ENCODE data around the gene FKBP2. TPM values are rescaled to one million over a fixed set of nuclear protein-coding genes. Genes with fewer than 3 reads are reported as not detected.
A peak's percentile ranks its signal among the peaks of the same experiment; 100 is the strongest.

Gene FKBP2
- total and polyA plus RNA-seq, 2 of the 13 experiments (the other 11 are each of a cell fraction or from before 2014, with no cell fraction given) = 30.1 to 53.3 TPM

DNA sequence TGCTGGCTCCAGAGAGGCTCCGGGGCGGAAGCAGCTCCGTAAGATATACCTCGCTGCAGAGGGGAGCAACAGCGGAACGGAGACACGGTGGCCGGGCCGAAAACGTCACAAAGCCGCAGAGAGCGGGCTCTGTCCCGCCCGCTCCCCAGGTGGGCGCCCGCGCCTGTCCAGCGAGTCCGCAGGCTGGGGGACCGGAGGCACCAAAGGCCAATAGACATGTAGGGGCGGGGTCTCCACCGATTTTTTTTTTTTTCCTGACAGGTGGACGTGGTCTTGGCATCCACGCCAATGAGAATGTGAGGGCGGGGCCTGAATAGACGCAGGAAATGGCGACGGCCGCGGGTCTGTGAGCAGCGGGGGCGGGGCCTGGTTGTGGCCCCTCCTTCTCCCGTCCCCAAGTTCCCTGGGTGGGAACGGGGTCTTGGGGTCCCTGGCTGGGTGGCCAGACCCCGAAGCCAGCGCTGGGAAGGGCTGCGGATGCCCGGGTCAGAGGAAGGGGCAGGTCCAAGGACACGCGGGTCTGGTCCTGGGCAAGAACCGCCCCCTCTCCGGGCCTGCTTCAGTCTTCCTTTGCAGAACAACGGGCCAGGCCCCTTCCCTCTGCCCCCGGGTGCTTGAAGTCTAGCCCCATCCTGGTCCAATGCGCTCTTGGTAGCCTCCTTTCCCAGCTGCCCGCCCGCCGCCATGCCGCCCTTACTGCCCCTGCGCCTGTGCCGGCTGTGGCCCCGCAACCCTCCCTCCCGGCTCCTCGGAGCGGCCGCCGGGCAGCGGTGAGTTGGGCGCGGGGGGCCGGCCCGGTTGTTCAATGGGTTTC is 10.5 kb upstream of the FKBP2 start, which contains the start of gene DNAJC4 (continued):
- TF ChIP-seq ZNF362 (CRISPR knock-in tag; IDR thresholded peaks at IDR 0.05; ENCODE audit: borderline replicate concordance) = peak; percentile 99
- TF ChIP-seq ZFP82 (CRISPR knock-in tag; IDR thresholded peaks at IDR 0.05; ENCODE audit: borderline replicate concordance) = no peak
- TF ChIP-seq SMAD3 (CRISPR knock-in tag; IDR thresholded peaks at IDR 0.05) = 0 out of 2 replicates have a peak, but pooled peaks have one; percentile 25
- peak; percentile 82; the same call in 1 of the 2 replicates for TF ChIP-seq TMF1 (CRISPR knock-in tag; IDR thresholded peaks at IDR 0.05; ENCODE audit: low read depth)
- TF ChIP-seq ZNF354B (CRISPR knock-in tag; IDR thresholded peaks at IDR 0.05) = peak; percentile 69; the same call in 1 of the 2 replicates
- peak; percentile 58 for TF ChIP-seq CREB1 (IDR thresholded peaks at IDR 0.05)
- TF ChIP-seq CREB1 (CRISPR knock-in tag; IDR thresholded peaks at IDR 0.05) = peak; percentile 71; the same call in 1 of the 2 replicates
- TF ChIP-seq SATB2 (CRISPR knock-in tag; IDR thresholded peaks at IDR 0.05) = peak; percentile 58; the same call in 1 of the 2 replicates
- TF ChIP-seq ZNF510 (CRISPR knock-in tag; IDR thresholded peaks at IDR 0.05; ENCODE audit: low read depth) = no peak
- peak; percentile 60 for TF ChIP-seq SALL1 (CRISPR knock-in tag; IDR thresholded peaks at IDR 0.05)
- peak; percentile 23; the same call in 1 of the 2 replicates for TF ChIP-seq ISL2 (CRISPR knock-in tag; IDR thresholded peaks at IDR 0.05)
- TF ChIP-seq, protein P1, sequence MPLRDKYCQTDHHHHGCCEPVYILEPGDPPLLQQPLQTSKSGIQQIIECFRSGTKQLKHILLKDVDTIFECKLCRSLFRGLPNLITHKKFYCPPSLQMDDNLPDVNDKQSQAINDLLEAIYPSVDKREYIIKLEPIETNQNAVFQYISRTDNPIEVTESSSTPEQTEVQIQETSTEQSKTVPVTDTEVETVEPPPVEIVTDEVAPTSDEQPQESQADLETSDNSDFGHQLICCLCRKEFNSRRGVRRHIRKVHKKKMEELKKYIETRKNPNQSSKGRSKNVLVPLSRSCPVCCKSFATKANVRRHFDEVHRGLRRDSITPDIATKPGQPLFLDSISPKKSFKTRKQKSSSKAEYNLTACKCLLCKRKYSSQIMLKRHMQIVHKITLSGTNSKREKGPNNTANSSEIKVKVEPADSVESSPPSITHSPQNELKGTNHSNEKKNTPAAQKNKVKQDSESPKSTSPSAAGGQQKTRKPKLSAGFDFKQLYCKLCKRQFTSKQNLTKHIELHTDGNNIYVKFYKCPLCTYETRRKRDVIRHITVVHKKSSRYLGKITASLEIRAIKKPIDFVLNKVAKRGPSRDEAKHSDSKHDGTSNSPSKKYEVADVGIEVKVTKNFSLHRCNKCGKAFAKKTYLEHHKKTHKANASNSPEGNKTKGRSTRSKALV (CRISPR knock-in tag; IDR thresholded peaks at IDR 0.05) = peak; percentile 39; the same call in 1 of the 2 replicates
- TF ChIP-seq ZNF7 (CRISPR knock-in tag; IDR thresholded peaks at IDR 0.05) = no peak
- TF ChIP-seq, protein P2, sequence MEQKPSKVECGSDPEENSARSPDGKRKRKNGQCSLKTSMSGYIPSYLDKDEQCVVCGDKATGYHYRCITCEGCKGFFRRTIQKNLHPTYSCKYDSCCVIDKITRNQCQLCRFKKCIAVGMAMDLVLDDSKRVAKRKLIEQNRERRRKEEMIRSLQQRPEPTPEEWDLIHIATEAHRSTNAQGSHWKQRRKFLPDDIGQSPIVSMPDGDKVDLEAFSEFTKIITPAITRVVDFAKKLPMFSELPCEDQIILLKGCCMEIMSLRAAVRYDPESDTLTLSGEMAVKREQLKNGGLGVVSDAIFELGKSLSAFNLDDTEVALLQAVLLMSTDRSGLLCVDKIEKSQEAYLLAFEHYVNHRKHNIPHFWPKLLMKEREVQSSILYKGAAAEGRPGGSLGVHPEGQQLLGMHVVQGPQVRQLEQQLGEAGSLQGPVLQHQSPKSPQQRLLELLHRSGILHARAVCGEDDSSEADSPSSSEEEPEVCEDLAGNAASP (CRISPR knock-in tag; IDR thresholded peaks at IDR 0.05; ENCODE audit: borderline replicate concordance) = 0 out of 2 replicates have a peak, but pooled peaks have one; percentile 17
- 0 out of 2 replicates have a peak, but pooled peaks have one; percentile 25 for TF ChIP-seq DR1 (CRISPR knock-in tag; IDR thresholded peaks at IDR 0.05)
- TF ChIP-seq ZNF567 (CRISPR knock-in tag; IDR thresholded peaks at IDR 0.05; ENCODE audit: borderline replicate concordance) = 0 out of 2 replicates have a peak, but pooled peaks have one; percentile 78
- TF ChIP-seq MAZ (IDR thresholded peaks at IDR 0.05; ENCODE audit: borderline replicate concordance, low read depth, low read length) = 0 out of 2 replicates have a peak, but pooled peaks have one; percentile 3
- TF ChIP-seq MAZ (CRISPR knock-in tag; IDR thresholded peaks at IDR 0.05; ENCODE audit: low read depth) = peak; percentile 57; the same call in 1 of the 2 replicates
- TF ChIP-seq, protein P3, sequence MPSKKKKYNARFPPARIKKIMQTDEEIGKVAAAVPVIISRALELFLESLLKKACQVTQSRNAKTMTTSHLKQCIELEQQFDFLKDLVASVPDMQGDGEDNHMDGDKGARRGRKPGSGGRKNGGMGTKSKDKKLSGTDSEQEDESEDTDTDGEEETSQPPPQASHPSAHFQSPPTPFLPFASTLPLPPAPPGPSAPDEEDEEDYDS (CRISPR knock-in tag; IDR thresholded peaks at IDR 0.05) = peak; percentile 41
- TF ChIP-seq ZNF605 (CRISPR knock-in tag; IDR thresholded peaks at IDR 0.05) = peak; percentile 33; the same call in 1 of the 2 replicates
- peak; percentile 69 for TF ChIP-seq POLR2AphosphoS5 (IDR thresholded peaks at IDR 0.05; ENCODE audit: low read depth, low read length)
- TF ChIP-seq ZNF709 (CRISPR knock-in tag; IDR thresholded peaks at IDR 0.05) = peak; percentile 24; the same call in 1 of the 2 replicates
- peak; percentile 60; the same call in 1 of the 2 replicates for TF ChIP-seq SMYD3 (CRISPR knock-in tag; IDR thresholded peaks at IDR 0.05)
- 0 out of 2 replicates have a peak, but pooled peaks have one; percentile 42 for TF ChIP-seq ZNF414 (CRISPR knock-in tag; IDR thresholded peaks at IDR 0.05)

Data from HepG2 (cell line).